ENCODE measurements around the gene SLC39A12. TPM values are rescaled to one million over a fixed set of nuclear protein-coding genes. Genes with fewer than 3 reads are reported as not detected.
"Not testable (repeated sequence)": the region's sequence is repeated elsewhere in the genome, so short reads cannot be mapped to it uniquely, and the experiment has no call there.

SLC39A12 gene
- polyA plus RNA-seq (ENCODE audit: insufficient read length in 3 of 3), result not detected
- long read RNA-seq, donor 1, result 0 reads
- long read RNA-seq, donor 2, result 0 reads
- long read RNA-seq, donor 3, result 0 reads
- long read RNA-seq, donor 4, result 0 reads
- long read RNA-seq, donor 5, result 0 reads
- long read RNA-seq, donor 6, result 0 reads
- long read RNA-seq, donor 7, result 0 reads
- long read RNA-seq, donor 8, result 0 reads
- long read RNA-seq, donor 9, result 0 reads
- long read RNA-seq, donor 10, result 0 reads
- long read RNA-seq, donor 11, result 0 reads
- long read RNA-seq, donor 12, result 0 reads
- long read RNA-seq, donor 13, result 0 reads
- long read RNA-seq, donor 14, result 0 reads
- long read RNA-seq, donor 15, result 0 reads
- long read RNA-seq, donor 16, result 0 reads

- DNase-seq (ENCODE audit: extremely low read depth in 1 of 11, low read depth in 9 of 11, low spot score in 4 of 11), result no peak
These were observed at the start of gene SLC39A12 for GRCh38 chr10:17951868-17952371. Gene SLC39A12 (plus strand): TSS chr10:17951918. CDS start chr10:17953277, 1,359 bp downstream.

GRCh38 chr10:17904564-17904963, 47.2 kb upstream of the SLC39A12 start:
- DNase-seq (ENCODE audit: extremely low read depth in 1 of 11, low read depth in 9 of 11, low spot score in 4 of 11), result no peak

GRCh38 chr10:17905491-17905890, 46.2 kb upstream of the SLC39A12 start:
- DNase-seq (ENCODE audit: extremely low read depth in 1 of 11, low read depth in 9 of 11, low spot score in 4 of 11), result no peak

- DNase-seq (ENCODE audit: extremely low read depth in 1 of 11, low read depth in 9 of 11, low spot score in 4 of 11), result no peak
These were observed 45.7 kb upstream of the SLC39A12 start for GRCh38 chr10:17906002-17906401.

- no peak for DNase-seq (ENCODE audit: extremely low read depth in 1 of 11, low read depth in 9 of 11, low spot score in 4 of 11)
These were observed 44.1 kb upstream of the SLC39A12 start for GRCh38 chr10:17907641-17908040.

GRCh38 chr10:17910125-17910789, 41.5 kb upstream of the SLC39A12 start:
- peak in 9 of 11 donors; percentile 3 to 24 (median 15) for DNase-seq (ENCODE audit: extremely low read depth in 1 of 11, low read depth in 9 of 11, low spot score in 4 of 11)

- no peak for DNase-seq (ENCODE audit: extremely low read depth in 1 of 11, low read depth in 9 of 11, low spot score in 4 of 11)
These were observed 39.0 kb upstream of the SLC39A12 start for GRCh38 chr10:17912754-17913153.

- DNase-seq (ENCODE audit: extremely low read depth in 1 of 11, low read depth in 9 of 11, low spot score in 4 of 11), result no peak
These were observed 38.1 kb upstream of the SLC39A12 start for GRCh38 chr10:17913604-17914003.

GRCh38 chr10:17914169-17915045, 37.3 kb upstream of the SLC39A12 start:
- no peak for DNase-seq (ENCODE audit: extremely low read depth in 1 of 11, low read depth in 9 of 11, low spot score in 4 of 11)

GRCh38 chr10:17915181-17915580, 36.5 kb upstream of the SLC39A12 start:
- no peak for DNase-seq (ENCODE audit: extremely low read depth in 1 of 11, low read depth in 9 of 11, low spot score in 4 of 11)

- DNase-seq (ENCODE audit: extremely low read depth in 1 of 11, low read depth in 9 of 11, low spot score in 4 of 11), result no peak
These were observed 33.4 kb upstream of the SLC39A12 start for GRCh38 chr10:17918187-17918903.

GRCh38 chr10:17921378-17921777, 30.3 kb upstream of the SLC39A12 start:
- DNase-seq (ENCODE audit: extremely low read depth in 1 of 11, low read depth in 9 of 11, low spot score in 4 of 11), result no peak

- DNase-seq (ENCODE audit: extremely low read depth in 1 of 11, low read depth in 9 of 11, low spot score in 4 of 11), result no peak
These were observed 28.0 kb upstream of the SLC39A12 start for GRCh38 chr10:17923728-17924127.

- DNase-seq (ENCODE audit: extremely low read depth in 1 of 11, low read depth in 9 of 11, low spot score in 4 of 11), result no peak
These were observed 8.5 kb upstream of the SLC39A12 start for GRCh38 chr10:17943033-17943745.

- DNase-seq (ENCODE audit: extremely low read depth in 1 of 11, low read depth in 9 of 11, low spot score in 4 of 11), result not testable (repeated sequence)
These were observed 1.4 kb upstream of the SLC39A12 start for GRCh38 chr10:17950269-17950668.

GRCh38 chr10:17950726-17951125, 992 bp upstream of the SLC39A12 start:
- no peak for DNase-seq (ENCODE audit: extremely low read depth in 1 of 11, low read depth in 9 of 11, low spot score in 4 of 11)

GRCh38 chr10:17954372-17954771, 2.7 kb downstream of the SLC39A12 start:
- not testable (repeated sequence) for DNase-seq (ENCODE audit: extremely low read depth in 1 of 11, low read depth in 9 of 11, low spot score in 4 of 11)

- DNase-seq (ENCODE audit: extremely low read depth in 1 of 11, low read depth in 9 of 11, low spot score in 4 of 11), result no peak
These were observed 3.1 kb downstream of the SLC39A12 start for GRCh38 chr10:17954861-17955260.
